SHP77 (cell line): ENCODE data around the gene SPOP.
"Not testable (repeated sequence)": the region's sequence is repeated elsewhere in the genome, so short reads cannot be mapped to it uniquely, and the experiment has no call there.

Source experiments
- DNase-seq, 2 experiments: peaks; one replicate each; lab custom pipeline; 2025; lab: John Stamatoyannopoulos, UW

SPOP gene

GRCh38 chr17:49572806-49573420 is 105.0 kb downstream of the SPOP start:
- no peak for DNase-seq

- no peak for DNase-seq
Measured at GRCh38 chr17:49572226-49572625, 105.7 kb downstream of the SPOP start.

- DNase-seq, result no peak
Measured at GRCh38 chr17:49571764-49572163, 106.1 kb downstream of the SPOP start.

- DNase-seq, result no peak
Measured at GRCh38 chr17:49571283-49571682, 106.6 kb downstream of the SPOP start.

- DNase-seq, result no peak
Measured at GRCh38 chr17:49570540-49571242, 107.2 kb downstream of the SPOP start.

- not testable (repeated sequence) for DNase-seq
Measured at GRCh38 chr17:49568695-49569047, 109.2 kb downstream of the SPOP start.

GRCh38 chr17:49567871-49568694 is 109.8 kb downstream of the SPOP start:
- peak; percentile 76 to 85 for DNase-seq

- DNase-seq, result no peak
Measured at GRCh38 chr17:49567104-49567521, 110.8 kb downstream of the SPOP start.

- no peak for DNase-seq
Measured at GRCh38 chr17:49566668-49567071, 111.2 kb downstream of the SPOP start.

GRCh38 chr17:49565948-49566491 is 111.9 kb downstream of the SPOP start:
- peak in 1 of 2 experiments; percentile 23 for DNase-seq

- DNase-seq, result no peak
Measured at GRCh38 chr17:49564638-49565037, 113.3 kb downstream of the SPOP start.

GRCh38 chr17:49557312-49558024 is 120.4 kb downstream of the SPOP start:
- DNase-seq, result peak; percentile 75 to 80

- DNase-seq, result peak; percentile 65 to 82
Measured at GRCh38 chr17:49556223-49556943, 121.5 kb downstream of the SPOP start.

GRCh38 chr17:49555495-49556222 is 122.2 kb downstream of the SPOP start:
- DNase-seq, result no peak

GRCh38 chr17:49554694-49555494 is 123.0 kb downstream of the SPOP start:
- no peak for DNase-seq

GRCh38 chr17:49553676-49554335 is 124.1 kb downstream of the SPOP start:
- DNase-seq, result no peak

GRCh38 chr17:49552070-49552751 is 125.7 kb downstream of the SPOP start:
- DNase-seq, result peak in 1 of 2 experiments; percentile 24

GRCh38 chr17:49551221-49552069 is 126.5 kb downstream of the SPOP start:
- no peak for DNase-seq
